ENCODE data around the gene CPLANE1.
"Not testable (repeated sequence)": the region's sequence is repeated elsewhere in the genome, so short reads cannot be mapped to it uniquely, and the experiment has no call there.

CPLANE1 gene

DNA sequence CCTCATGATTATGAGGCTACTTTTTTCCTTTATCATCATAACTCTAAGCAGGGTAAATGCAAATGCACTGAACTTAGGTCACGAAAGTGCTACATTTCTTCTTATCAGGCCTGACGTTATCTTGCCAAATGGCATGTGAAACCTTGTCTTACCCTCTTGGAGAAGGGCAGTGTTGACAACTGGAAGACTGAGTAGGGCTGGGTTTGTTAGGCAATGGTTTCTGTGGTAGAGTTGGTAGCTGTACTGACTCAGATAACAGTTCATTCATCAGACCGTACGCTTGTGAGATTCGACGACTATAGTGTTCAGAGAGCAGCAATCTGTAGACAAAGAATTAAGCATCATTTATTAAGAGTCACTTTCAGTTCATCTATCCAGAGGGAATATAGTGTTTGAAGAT is 127.7 kb downstream of the CPLANE1 start:
- in situ Hi-C loops (cut with MboI; ENCODE audit: low sequenced_read_pairs) = no loop called here

DNA sequence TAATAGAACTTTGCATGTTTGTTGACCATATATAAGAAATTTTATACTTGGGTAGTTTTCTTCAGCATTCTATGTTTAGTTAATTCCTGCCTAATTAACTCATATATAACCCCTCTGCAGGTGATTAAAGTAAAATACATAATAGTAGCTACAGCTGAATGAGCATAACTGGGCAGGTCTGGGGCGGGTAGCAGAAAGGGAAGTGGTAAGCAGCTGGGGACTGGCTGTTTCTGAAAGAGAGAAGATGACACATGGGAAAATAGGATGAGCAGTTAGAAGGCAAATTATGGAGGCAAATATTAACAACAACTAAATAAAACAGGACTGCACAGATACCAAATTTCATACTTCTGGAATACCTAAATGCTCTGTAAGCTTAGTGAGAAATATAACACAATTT is 128.1 kb downstream of the CPLANE1 start:
- in situ Hi-C loops (cut with MboI; ENCODE audit: low sequenced_read_pairs) = no loop called here

DNA sequence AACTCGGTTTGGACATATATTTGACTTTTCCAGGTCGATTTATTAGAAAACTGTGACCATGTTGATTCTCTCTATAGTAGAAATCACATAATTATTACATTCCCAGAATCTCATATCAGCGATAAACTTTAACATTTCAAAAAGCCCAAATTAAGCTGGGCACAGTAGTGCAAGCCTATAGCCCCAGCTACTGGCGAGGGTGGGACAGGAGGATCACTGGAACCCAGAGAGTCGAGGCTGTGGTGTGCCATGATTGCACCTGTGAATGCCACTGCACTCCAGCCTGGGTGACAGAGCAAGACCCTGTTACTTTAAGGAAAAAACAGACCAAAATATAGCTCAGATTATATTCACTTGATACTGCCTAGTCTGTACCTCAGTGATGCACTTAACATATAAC is 128.9 kb downstream of the CPLANE1 start:
- in situ Hi-C loops (cut with MboI; ENCODE audit: low sequenced_read_pairs) = no loop called here

DNA sequence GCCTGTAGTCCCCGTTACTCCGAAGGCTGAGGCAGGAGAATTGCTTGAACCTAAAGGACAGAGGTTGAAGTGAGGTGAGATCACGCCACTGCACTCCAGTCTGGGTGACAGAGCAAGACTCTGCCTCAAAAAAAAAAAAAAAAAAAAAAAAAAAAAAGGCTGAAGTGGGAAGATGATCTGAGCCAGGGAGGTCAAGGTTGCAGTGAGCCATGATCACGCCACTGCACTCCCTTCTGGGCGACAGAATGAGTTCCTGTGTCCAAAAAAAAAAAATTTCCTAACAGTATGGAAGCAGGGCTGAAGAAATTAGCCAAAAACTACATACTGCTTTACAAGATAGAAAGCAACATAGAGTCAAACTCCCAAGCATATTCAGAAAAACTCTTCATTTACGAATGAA is 132.8 kb downstream of the CPLANE1 start:
- in situ Hi-C loops (cut with MboI; ENCODE audit: low sequenced_read_pairs) = no loop called here

DNA sequence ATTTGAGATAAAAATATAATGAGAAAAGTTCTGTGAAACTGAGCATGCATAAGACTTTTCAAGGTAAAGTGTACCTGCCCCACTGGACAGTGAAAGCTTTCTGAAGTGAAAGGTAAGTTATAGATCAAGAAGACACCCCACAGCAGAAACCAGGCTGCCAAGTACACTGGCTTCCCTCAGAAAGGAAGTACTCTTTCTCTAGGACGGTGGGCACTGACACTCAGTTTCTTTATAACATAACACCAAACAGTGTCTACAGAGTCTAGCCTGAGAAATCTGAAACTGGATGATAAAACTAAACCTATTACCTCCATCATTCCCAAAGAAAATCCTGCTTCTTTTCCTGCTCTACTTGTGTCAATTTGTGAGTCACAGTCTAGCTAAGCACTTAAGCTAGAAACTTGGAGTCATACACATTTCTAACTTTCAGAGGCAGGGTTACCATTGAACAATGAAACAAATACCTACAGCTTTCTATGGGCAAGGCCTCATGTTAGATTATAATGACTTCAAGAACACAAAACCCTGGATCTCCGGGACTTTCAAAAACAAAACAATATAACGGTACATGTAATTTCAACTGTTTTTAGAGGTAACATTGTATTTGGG is 136.7 kb downstream of the CPLANE1 start:
- in situ Hi-C loops (cut with MboI; ENCODE audit: low sequenced_read_pairs) = no loop called here

DNA sequence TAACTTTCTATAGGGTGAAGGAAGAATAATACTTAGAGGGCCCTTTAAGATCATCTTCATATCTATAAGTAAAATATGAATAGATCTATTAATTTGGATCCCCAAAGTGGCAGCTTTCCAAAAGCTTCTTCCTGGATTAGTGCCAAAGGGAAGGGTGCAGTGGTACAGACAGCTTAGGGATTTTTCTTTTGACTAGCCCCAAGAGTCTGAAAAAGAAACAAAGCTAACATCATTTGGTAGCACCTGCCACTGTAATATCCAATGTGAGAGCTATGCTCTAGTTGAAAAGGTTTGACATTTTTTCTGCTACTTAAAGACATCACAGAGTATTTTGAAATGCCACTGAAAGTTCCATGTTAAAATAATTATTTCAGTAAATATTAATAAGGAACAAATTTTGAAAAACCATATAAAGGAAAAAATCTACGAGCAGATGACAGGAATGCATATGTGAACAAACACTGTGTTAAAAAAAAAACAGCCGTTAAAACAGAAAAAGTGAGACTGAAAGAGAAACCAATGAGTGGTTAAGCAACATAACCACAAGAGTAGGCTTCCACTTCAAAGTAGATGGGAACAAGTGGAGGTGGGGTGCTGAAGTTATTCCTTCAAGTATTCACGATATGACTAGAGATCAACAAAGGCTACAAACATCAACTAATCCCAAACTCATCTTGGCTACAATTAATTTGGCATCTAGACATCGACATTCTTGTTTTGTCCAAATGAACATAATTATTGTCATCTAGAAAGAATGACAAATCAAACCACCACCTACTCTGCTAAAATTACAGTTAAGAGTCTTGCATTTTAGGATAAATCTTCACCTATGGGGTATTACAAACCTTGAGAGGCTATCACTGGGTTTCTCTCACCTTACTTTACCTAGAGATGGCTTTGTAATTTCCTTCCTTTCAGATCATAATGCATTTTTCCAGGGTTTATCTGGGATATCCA is 137.5 kb downstream of the CPLANE1 start:
- in situ Hi-C loops (cut with MboI; ENCODE audit: low sequenced_read_pairs) = no loop called here

DNA sequence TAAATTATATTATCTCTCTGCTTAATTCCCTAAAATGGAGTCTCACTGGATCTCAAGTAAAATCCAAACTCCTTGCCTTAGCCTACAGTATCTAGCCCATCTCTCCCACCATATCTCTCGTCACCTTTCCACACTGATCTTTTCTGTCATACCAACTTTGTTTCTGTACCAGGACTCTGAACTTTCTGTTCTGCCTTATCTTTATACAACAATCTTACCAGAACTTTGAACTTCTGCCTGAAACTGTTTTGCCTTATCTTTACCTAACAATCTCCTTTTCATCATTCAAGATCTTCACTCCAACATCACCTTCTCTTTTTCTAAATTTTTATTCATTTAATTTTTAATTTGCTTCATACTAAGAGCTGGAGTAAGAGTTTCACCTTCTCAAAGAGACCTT is 139.0 kb downstream of the CPLANE1 start:
- in situ Hi-C loops (cut with MboI; ENCODE audit: low sequenced_read_pairs) = no loop called here

DNA sequence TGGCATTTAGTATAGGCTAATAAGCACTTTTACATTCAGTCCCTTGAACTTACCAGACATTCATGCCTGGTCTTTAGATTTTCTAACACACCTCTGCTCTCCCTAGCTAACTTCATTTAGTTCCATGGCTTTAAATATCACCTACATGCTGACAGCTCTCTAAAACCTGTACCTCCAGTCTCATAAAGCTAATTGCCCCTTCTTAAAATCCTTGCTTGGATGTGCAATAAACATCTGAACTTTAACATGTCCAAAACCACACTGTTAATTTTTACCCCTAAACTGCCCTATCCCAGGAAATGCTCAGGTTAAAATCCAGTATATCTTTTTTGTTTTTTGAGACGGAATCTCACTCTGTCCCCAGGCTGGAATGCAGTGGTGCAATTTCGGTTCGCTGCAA is 139.8 kb downstream of the CPLANE1 start:
- in situ Hi-C loops (cut with MboI; ENCODE audit: low sequenced_read_pairs) = no loop called here

DNA sequence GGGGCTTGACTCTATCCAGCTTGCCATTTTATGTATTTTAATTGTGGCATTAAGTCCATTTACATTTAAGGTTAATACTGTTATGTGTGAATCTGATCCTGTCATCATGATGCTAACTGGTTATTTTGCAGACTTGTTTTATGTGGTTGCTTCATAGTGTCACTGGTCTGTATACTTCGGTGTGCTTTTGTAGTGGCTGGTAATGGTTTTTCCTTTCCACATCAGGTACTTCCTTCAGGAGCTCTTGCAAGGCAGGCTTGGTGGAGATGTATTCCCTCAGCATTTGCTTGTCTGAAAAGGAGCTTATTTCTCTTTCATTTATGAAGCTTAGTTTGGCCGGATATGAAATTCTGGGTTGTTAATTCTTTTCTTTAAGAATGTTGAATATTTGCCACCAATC is 145.9 kb downstream of the CPLANE1 start:
- in situ Hi-C loops (cut with MboI; ENCODE audit: low sequenced_read_pairs) = no loop called here

DNA sequence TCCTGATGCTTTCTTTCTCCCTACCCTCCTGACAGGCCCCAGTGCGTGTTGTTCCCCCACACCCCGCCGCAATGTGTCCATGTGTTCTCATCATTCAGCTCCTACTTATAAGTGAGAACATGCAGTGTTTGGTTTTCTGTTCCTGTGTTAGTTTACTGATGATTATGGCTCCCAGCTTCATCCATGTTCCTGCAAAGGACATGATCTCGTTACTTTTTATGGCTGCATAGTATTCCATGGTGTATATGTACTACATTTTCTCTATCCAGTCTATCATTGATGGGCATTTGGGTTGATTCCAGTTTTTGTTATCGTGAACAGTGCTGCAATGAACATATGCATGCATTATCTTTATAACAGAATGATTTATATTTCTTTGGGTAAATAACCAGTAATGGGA is 149.9 kb downstream of the CPLANE1 start:
- in situ Hi-C loops (cut with MboI; ENCODE audit: low sequenced_read_pairs) = not testable (repeated sequence)

DNA sequence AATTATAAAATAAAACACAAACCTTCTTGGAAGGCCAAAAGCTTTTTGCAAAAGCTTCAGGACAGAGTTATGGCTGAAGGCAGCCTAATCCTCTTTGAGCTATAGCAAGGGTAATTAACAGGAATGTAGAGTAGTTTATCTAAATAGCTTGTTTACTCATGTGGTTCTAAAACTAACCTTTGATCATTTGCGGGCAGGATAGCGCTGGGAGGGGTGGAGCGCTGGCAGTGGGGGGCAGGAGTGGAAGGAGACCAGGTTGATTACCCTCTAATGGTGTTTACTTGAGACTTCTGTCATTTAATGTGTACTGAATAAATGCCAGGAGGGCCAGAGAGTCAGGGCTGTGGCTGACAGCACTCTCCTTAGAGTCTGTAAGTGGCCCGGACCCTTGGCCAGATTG is 155.4 kb downstream of the CPLANE1 start:
- in situ Hi-C loops (cut with MboI; ENCODE audit: low sequenced_read_pairs) = not testable (repeated sequence)

DNA sequence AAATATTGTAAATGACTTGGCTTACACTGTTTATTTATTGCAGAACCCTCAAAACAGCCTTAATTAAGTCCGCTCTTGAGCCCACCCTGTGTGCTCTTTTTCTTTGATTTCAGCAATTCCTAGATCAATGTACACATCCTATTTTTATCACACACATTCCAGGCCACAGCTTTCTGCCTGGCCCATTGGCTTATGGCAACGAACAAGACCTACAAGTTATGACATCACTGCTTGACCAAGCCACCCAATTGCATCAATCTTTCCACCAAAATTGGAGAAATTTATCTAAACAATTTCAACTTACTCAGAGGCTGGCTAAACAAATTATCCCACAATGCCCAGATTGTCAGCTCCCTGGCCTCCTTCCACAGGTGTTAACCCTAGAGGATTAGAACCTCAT is 158.4 kb downstream of the CPLANE1 start:
- in situ Hi-C loops (cut with MboI; ENCODE audit: low sequenced_read_pairs) = no loop called here

DNA sequence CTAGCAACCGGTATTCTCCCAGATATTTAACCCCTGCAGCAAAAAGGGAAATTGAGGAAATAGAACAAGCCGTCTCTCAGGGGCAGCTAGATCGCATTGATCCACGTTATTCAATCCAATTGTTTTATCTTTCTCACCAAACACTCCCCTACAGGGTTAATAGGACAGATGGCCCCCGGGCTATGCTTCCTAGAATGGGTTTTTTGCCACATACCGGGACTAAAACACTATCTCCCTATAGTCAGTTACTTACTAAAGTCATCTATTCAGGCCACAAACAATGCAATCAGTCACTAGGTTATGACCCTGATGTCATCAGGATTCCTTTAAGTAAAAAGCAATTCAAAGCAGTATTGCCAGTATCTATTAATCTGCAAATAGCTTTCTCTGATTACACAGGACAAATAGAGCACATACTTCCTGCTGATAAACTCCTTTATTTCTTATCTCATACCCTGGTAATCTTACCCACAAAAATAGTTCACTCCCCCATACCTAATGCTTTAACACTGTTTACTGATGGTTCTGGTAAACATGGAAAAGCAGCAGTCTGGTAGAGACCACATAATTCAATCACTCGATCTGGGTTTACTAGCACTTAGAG is 159.0 kb downstream of the CPLANE1 start:
- in situ Hi-C loops (cut with MboI; ENCODE audit: low sequenced_read_pairs) = no loop called here

DNA sequence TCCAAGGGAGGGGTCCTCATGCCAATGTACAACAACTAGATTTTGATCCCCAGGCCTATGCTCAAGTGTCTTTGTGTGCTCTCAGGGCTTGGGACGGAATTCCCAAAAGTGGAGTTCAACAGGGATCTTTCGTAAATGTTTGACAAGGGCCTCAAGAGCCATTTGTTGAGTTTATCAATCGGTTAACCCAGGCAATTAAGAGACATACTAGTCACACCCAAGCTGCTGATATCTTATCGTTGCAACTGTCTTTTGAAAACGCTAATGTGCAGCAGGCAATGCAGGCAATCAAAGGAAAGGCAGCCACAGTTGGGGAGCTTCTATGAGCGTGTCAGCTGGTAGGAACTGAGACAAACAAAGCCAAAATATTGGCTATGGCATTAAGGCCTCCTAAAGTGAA is 161.2 kb downstream of the CPLANE1 start:
- in situ Hi-C loops (cut with MboI; ENCODE audit: low sequenced_read_pairs) = no loop called here

DNA sequence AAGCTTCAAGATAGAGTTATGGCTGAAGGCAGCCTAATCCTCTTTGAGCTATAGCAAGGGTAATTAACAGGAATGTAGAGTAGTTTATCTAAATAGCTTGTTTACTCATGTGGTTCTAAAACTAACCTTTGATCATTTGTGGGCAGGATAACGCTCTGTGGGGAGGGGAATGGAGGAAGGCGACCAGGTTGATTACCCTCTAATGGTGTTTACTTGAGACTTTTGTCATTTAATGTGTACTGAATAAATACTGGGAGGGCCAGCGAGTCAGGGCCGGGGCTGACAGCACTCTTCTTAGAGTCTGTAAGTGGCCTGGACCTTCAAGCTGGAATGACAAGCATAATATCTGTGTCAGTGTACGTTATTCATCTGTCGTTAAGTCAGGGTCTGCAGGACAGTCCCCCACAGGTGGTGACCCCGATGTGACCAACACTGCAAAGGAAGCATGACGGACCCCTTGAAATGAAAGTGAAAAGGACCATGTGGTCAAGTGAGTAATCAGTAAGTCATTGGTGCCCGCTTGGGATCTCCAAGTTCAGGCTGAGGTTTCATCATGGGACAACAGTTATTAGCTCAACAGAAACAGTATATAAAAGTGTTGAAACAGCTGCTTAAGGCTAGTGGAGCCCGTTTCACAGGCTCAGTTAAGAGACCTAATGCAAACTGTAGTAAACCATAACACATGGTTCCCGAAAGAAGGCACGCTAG is 162.6 kb downstream of the CPLANE1 start:
- in situ Hi-C loops (cut with MboI; ENCODE audit: low sequenced_read_pairs) = no loop called here

DNA sequence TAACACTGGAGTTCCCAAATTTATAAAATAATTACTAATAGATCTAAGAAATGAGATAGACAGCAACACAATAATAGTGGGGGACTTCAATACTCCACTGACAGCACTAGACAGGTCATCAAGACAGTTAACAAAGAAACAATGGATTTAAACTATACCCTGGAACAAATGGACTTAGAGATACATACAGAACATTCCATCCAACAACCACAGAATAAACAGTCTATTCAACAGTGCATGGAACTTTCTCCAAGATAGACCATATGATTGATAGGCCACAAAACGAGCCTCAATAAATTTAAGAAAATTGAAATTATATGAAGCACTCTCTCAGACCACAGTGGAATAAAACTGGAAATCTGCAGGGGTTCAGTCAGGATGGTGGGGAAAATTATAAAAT is 163.2 kb downstream of the CPLANE1 start:
- in situ Hi-C loops (cut with MboI; ENCODE audit: low sequenced_read_pairs) = not testable (repeated sequence)

DNA sequence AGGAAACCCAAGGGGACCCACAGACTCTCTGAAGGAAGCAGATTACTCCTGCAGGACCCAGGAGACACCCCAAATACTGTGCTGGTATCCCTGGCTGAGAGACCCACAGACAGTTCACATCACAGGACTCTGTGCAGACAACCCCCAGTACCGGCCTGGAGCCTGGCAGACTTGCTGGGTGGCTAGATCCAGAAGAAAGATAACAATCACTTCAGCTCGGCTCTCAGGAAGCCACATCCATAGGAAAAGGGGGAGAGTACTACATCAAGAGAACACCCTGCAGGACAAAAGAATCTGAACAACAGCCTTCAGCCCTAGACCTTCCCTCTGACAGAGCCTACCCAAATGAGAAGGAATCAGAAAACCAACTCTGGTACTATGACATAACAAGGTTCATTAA is 166.2 kb downstream of the CPLANE1 start:
- in situ Hi-C loops (cut with MboI; ENCODE audit: low sequenced_read_pairs) = not testable (repeated sequence)

DNA sequence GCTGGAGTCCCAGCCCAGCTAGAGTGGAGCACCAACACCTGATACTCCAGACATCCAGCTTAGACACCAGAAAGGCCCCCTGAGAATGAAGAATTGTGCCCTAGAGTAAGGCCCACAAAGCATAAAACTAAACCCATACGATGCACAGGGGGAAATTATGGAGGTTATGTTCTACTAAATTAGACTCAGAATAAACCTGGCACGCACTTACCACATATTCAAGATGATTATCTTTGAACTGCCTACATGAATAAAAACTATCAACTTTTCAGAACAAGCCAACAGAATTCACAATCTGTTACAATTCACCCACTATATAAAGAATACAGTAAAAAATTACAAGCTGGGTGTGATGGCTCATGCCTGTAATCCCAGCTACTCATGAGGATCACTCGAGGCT is 168.5 kb downstream of the CPLANE1 start:
- in situ Hi-C loops (cut with MboI; ENCODE audit: low sequenced_read_pairs) = no loop called here

DNA sequence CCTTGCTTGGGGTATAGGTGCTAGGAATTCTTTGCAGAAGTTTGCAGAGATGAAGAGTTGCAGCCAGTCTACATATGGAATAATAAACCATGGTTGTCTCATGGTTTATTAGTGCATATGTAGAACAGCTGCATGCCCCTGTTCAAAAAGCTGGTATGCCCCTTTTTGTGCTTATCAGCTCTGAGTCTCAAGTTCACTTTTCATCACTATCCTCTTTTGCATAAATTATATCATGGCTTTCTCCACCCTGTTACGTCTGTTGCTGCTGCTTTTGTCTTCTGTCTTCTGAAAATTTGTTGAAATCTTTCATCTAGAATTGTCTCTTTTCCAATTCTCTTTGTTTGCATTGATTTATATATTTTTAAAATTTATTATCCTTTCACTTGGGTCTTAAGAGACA is 172.0 kb downstream of the CPLANE1 start:
- in situ Hi-C loops (cut with MboI; ENCODE audit: low sequenced_read_pairs) = no loop called here

DNA sequence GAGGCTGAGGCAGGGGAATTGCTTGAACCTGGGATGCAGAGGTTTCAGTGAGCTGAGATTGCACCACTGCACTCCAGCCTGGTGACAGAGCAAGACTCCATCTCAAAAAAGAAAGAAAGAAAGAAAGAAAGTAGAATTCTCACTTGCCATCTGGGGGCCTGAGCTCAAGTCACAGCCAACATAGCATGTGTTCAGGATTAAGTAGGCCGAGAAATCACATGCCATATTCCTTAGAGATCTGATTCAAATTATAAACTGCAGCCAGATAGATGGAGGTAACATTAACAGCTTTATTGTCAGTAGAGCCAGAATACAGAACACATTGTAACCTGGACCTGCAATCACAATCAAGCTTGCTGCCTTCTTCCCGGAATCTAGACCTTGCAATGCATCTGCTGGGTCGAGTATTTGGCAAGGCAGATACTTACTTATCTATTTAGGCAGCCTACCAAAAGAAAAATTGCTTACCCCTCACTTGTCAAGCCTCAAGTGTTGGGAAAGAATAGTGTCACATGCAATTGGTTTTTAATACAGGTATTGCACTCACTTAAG is 173.7 kb downstream of the CPLANE1 start:
- in situ Hi-C loops (cut with MboI; ENCODE audit: low sequenced_read_pairs) = no loop called here
